NCI-H2107 treated with DMSO at 0.1 percent for 48 hours (cell line): ENCODE data around the gene BRD2.

Experiments used
- DNase-seq: peaks from one replicate; lab custom pipeline; 2025; ENCODE audit not compliant: unreplicated experiment; lab: John Stamatoyannopoulos, UW

BRD2 gene

DNA sequence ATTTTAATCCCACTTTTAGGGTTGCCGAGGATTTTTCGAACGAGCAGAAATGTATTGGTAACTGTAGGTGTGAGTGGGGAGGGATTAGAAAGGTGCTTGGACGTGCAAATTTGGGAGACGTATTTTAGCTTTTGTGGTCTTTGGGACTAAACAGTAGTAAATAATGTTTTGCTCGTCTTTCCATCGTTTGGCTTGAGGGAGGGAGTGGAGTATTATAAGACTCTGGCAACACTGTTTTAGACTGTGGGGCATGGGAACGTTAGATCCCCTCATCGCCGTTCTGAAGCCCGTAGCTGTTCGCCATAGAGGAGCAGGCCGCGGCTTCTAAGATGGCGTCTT is 2.8 kb downstream of the BRD2 start:
- DNase-seq, result no peak

GRCh38 chr6:32971581-32972352 is 3.4 kb downstream of the BRD2 start:
- DNase-seq, result peak; percentile 95

DNA sequence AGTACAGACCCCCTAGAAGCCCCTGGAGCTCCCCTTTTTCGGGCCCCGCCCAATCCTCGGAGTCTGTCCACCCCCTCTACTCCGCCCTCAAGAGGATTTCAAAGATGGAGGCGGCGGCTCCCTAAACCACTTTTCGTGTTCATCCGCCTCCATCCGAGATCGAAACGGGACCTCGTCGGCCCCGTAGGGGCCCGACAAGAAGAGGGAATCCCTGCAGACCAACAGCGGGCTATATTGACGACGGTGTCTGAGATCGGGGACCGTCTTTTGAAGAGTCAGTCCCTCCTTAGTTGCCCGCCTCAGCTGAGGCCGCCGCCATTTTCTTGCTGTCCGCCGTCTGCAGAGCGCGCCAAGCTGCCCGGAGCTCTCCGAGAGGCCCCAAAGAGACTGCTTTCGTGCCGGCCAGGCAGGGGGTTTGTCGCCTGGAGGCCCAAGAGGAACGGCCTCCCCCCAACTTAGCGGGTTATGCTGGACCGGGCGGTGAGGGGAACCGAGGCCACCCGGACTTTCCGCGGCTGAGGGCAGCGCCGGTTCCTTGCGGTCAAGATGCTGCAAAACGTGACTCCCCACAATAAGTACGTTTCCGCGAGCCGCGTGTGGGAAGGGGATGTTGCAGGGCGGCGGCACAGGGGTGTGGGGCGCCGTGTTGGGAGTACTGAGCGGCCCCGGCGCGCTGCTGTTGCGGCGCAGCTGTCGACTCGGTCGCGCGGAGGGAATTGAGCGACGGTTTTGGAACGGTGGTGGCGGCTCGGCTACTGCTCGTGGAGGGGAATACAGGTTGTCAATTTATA is 4.2 kb downstream of the BRD2 start:
- DNase-seq, result no peak

DNA sequence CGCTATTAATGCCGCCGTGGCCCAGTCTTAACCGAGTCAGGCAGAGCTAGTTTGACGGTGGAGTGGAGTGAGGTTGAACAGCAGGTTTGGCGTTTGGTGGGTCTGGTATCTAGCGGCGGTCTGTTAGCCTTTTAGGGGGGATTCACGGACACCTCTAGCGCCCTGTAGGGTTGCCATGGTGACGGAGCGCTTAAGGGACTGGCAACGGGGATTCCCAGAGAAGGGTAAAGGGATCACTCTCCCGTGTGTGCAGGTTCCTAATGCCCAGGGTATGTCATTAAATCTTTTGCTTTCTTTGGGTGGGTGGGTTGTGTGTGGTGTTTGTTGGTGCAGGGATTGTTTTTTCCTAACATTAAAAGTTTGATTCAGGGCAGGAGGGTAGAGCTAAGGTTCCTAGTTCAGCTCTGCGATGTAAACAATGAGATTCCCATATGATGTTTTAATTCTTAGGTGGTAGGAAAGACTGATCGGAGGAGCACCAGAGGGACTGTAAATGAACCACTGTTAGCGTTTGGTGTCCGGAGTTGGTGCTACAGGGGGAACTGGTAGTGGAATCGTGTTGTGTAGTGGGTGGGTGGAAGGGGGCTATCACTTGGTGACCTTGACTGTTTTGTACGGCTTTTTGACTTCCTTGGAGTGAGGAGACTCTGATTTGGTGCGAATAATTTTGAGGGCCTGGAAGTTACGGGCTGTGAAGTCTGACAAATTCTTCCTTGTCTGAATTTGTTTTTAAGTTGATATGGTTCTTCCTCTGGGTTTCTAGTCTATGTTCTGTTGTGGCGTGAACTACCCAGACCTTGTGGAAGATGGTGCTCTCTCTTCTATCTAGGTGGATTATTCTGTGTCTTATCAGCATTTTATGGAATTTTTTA is 5.0 kb downstream of the BRD2 start:
- DNase-seq, result no peak

- DNase-seq, result no peak
Observed at GRCh38 chr6:32974016-32974333, 5.6 kb downstream of the BRD2 start.

- no peak for DNase-seq
Observed at GRCh38 chr6:32974541-32975308, 6.3 kb downstream of the BRD2 start.

DNA sequence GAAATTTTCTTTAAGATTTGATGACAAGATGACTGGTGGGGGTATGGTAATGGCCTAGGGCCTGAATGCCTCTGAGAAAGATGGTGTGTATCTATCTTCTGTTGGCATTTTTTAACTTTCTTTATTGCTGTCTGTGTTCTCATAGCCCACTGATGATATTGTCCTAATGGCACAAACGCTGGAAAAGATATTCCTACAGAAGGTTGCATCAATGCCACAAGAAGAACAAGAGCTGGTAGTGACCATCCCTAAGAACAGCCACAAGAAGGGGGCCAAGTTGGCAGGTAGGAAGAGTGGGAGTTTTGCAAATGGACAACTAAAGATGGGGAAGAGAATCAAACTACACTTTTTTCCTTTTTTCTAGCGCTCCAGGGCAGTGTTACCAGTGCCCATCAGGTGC is 7.5 kb downstream of the BRD2 start:
- DNase-seq, result no peak

GRCh38 chr6:32976334-32977069 is 8.1 kb downstream of the BRD2 start:
- no peak for DNase-seq

- no peak for DNase-seq
Observed at GRCh38 chr6:32977272-32977952, 9.0 kb downstream of the BRD2 start.

DNA sequence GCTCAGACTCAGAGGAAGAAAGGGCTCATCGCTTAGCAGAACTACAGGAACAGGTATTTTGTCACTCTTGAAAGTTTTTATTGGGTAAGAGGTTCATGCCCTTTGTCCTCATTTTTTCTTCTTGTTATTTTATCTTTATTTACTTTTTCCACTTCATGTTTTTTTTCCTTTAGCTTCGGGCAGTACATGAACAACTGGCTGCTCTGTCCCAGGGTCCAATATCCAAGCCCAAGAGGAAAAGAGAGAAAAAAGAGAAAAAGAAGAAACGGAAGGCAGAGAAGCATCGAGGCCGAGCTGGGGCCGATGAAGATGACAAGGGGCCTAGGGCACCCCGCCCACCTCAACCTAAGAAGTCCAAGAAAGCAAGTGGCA is 9.5 kb downstream of the BRD2 start:
- no peak for DNase-seq

- no peak for DNase-seq
Observed at GRCh38 chr6:32979720-32980487, 11.5 kb downstream of the BRD2 start.

DNA sequence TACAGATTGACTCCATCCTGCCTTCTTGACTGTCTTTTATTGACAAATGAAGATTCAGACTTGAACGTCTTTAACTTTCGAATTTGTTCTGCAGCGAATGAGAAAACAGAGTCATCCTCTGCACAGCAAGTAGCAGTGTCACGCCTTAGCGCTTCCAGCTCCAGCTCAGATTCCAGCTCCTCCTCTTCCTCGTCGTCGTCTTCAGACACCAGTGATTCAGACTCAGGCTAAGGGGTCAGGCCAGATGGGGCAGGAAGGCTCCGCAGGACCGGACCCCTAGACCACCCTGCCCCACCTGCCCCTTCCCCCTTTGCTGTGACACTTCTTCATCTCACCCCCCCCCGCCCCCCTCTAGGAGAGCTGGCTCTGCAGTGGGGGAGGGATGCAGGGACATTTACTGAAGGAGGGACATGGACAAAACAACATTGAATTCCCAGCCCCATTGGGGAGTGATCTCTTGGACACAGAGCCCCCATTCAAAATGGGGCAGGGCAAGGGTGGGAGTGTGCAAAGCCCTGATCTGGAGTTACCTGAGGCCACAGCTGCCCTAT is 12.2 kb downstream of the BRD2 start:
- DNase-seq, result no peak

DNA sequence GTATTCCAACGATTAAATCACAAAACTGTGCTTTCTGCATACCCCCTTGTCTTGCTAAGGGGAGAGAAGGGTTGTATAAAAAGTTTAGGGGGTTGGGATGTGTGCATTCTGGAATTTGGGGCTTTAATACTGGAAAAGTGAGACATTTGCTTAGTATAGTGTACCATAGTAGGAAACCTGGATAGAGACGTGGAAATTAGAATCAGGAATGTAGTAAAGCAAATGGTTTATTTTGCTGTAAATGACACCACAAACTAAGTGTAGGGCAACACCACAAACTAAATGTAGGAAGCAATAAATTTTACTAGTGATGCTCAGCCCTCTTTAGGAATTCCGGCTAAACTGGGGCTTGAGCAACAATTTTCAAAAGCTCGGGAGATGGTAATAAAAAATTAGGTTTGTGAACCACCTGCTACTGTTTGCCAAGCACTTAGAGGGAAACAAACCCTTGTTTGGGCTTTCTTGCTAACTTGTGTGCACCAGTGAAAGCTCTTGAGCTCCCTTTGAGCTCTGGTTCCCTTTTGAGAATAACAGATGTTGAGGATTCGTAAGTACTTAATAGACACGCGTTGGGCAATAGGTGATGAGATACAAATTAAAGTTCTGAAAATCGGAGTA is 13.8 kb downstream of the BRD2 start:
- DNase-seq, result peak; percentile 72

- DNase-seq, result no peak
Observed at GRCh38 chr6:32982702-32983492, 14.5 kb downstream of the BRD2 start.

- no peak for DNase-seq
Observed at GRCh38 chr6:32983493-32983848, 15.1 kb downstream of the BRD2 start.

GRCh38 chr6:32983964-32984621 is 15.7 kb downstream of the BRD2 start:
- no peak for DNase-seq
